NOMO-1 treated with DMSO at 0.1 percent for 48 hours (cell line): ENCODE results near the gene GATA5.

ENCODE experiments used
- DNase-seq: peaks from one replicate; lab custom pipeline; 2025; ENCODE audit not compliant: unreplicated experiment; lab: John Stamatoyannopoulos, UW

GATA5 gene

DNA sequence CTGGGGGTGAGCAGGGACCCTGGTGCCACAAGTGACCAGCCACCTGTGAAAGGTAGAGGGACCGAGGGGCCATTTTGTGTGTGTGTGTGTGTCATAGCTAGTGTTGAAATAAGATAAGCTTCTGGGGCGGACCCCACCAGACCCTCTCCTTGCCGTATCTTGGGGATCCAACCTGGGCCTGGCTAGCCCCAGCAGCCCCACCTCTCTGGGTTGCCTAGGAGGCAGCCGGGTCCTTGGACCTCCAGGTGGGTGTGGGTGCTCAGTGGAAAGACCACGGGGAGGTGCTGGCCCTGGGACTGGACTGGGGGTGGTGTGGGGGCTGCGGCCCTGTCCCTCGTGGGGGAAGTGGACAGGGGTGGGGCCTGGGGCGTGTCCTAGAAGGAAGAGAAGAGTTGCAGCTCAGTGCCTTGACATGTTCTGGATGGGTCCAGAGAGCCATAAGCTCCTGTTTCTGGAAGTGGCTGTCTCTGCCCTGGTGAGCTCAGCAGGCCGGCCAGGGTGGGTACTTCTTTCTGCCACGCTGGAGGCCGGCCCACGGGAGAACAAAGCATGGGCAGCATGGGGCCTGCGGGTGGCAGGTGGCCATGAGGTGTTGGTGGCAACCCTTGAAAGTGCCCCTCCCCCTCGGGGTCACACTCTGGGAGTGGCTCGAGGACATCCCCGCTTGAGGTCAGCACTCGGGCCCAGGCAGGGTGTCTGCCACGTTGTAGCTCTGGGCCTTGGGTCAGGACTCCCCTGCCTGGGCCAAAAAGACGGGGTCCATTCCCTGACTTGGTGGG, 56.9 kb downstream of the GATA5 start:
- DNase-seq, result no peak

DNA sequence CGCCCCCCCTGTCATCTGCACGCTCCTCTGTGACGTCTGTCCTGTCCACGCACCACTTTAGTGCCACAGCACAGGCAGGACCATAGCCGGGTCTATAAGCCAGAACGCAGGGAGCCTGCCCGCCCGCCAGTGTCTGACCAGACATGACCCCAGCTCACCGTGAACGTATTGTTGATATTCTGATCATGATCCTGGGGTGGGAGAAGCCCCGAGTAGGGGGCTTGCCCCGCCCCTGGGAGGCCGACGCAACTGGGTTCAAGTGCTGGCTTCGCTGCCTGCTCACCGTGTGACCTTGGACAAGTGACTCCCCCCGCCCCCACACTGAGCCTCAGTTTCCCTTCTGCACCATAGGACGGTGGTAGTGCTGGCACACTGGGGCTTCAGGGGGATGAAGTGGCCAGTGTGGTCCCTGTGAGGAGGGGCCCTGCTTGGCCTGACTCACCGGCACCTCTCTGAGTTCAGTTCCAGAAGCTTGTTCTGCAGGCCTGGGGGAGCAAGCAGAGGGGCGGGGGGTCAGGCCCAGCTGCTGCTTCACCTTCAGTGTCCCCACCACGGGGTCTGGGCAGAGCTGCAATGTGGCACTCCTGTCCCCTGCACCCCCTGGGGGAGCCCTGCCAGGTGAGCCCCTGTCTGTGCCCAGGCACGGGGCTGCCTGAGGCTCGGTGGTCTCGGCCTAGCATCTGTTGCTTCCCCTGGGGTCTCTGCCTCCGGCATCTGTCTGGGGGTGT, 57.6 kb downstream of the GATA5 start:
- no peak for DNase-seq

GRCh38 chr20:62416651-62417637, 58.9 kb downstream of the GATA5 start:
- no peak for DNase-seq

- DNase-seq, result no peak
These were observed 60.3 kb downstream of the GATA5 start for GRCh38 chr20:62415354-62416111.

- no peak for DNase-seq
These were observed 61.8 kb downstream of the GATA5 start for GRCh38 chr20:62413896-62414481.
